ENCODE data around the gene CCL4. TPM values are rescaled to one million over a fixed set of nuclear protein-coding genes. Genes with fewer than 3 reads are reported as not detected.

Gene CCL4
- total and polyA plus RNA-seq, 8 donors = 1.6 to 10.7 (median 8.1) TPM; not detected in 2

DNA sequence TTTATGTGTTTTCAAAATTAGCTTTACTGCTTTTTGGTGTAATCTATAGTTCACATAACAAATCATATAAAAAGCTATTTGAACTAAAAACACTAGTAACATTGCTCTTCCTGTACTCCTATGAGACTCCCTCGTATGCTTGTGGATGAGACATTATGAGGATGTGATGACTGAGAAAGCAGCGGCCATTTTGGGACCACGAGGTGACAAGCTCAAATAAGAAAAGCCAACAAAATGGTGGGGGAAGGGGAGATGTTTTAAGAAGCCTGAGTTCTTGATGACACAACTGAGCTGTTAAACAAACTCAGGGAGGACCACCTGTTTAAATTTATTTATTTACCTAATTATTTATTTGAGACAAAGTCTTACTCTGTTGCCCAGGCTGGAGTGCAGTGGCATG is 35.1 kb upstream of the CCL4 start:
- Histone ChIP-seq H3K4me1 (no peaks in the 10 kb centered on the region), H3K9me3 (no peaks in the 10 kb centered on the region), H3K27ac (no peak overlapping the region), H3K4me3 (no peak overlapping the region), H3K27me3 (no peaks in the 10 kb centered on the region), H3K36me3 (no peaks in the 10 kb centered on the region)
- no peak for DNase-seq
- intact Hi-C loops (cut with DNase I; ENCODE audit: low total_unique reads) = no loop called here
- WGBS, 5 donors = 70 to 82% (median 76%) methylated on average over 3 of the region's 3 CpGs
- TF ChIP-seq CTCF (IDR thresholded peaks at IDR 0.05) (no peak), POLR2A (IDR thresholded peaks at IDR 0.05) (no peak), EP300 (IDR thresholded peaks at IDR 0.05) (no peak), POLR2AphosphoS5 (IDR thresholded peaks at IDR 0.05) (no peak)

GRCh38 chr17:36069136-36069535 is 34.5 kb upstream of the CCL4 start:
- Histone ChIP-seq H3K4me3 (no peak overlapping the region), H3K27ac (no peak overlapping the region), H3K36me3 (no peaks in the 10 kb centered on the region), H3K4me1 (no peaks in the 10 kb centered on the region), H3K9me3 (no peaks in the 10 kb centered on the region), H3K27me3 (no peaks in the 10 kb centered on the region)
- no peak for DNase-seq
- intact Hi-C loops (cut with DNase I; ENCODE audit: low total_unique reads) = no loop called here
- TF ChIP-seq POLR2A (IDR thresholded peaks at IDR 0.05) = no peak
- no peak for TF ChIP-seq POLR2AphosphoS5 (IDR thresholded peaks at IDR 0.05)
- TF ChIP-seq EP300 (IDR thresholded peaks at IDR 0.05) = no peak
- no peak for TF ChIP-seq CTCF (IDR thresholded peaks at IDR 0.05)

- intact Hi-C loops (cut with DNase I; ENCODE audit: low total_unique reads) = loop anchor here (10.0 kb wide), 1 partner anchor 96 kb away; no protein-coding TSS in a partner anchor
- H3K27me3 ChIP-seq = no peaks in the 10 kb centered on the region
- 60 to 76% (median 73%) methylated on average over 3 of the region's 3 CpGs for WGBS, 5 donors
- H3K9me3 ChIP-seq = no peaks in the 10 kb centered on the region
- no peak for DNase-seq
- TF ChIP-seq POLR2AphosphoS5 (IDR thresholded peaks at IDR 0.05) (no peak), POLR2A (IDR thresholded peaks at IDR 0.05) (no peak), EP300 (IDR thresholded peaks at IDR 0.05) (no peak)
- no peaks in the 10 kb centered on the region for H3K36me3 ChIP-seq
- no peak overlapping the region for H3K4me3 ChIP-seq
- H3K27ac ChIP-seq = no peak overlapping the region
- H3K4me1 ChIP-seq = no peaks in the 10 kb centered on the region
Measured at GRCh38 chr17:36070427-36070826, 33.2 kb upstream of the CCL4 start.

DNA sequence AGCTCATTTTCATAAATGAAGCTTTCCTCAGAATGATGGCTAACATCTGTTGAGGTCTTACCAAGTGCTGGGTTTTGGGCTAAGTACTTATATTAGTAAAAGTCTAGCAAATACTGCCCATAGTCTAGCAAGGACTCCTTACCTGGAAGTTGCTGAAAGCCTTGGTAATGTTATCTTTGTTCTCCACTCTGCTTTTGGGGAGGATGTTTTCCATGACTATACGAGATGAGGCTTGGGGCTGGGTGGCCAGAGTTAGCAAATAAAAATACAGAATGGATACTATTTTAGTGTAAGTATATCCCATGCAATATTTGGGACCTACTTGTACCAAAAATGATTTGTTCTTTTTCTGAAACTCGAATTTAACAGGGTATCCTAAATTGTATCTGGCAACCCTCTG is 31.9 kb upstream of the CCL4 start:
- TF ChIP-seq CTCF (IDR thresholded peaks at IDR 0.05) = no peak
- no peak for TF ChIP-seq POLR2A (IDR thresholded peaks at IDR 0.05)
- no peak for TF ChIP-seq POLR2AphosphoS5 (IDR thresholded peaks at IDR 0.05)
- TF ChIP-seq EP300 (IDR thresholded peaks at IDR 0.05) = no peak
- no peaks in the 10 kb centered on the region for H3K27me3 ChIP-seq
- H3K4me1 ChIP-seq = no peaks in the 10 kb centered on the region
- no peaks in the 10 kb centered on the region for H3K9me3 ChIP-seq
- no peak overlapping the region for H3K27ac ChIP-seq
- H3K4me3 ChIP-seq = no peak overlapping the region
- no peak for DNase-seq
- 53 to 79% (median 64%) methylated on average over 2 of the region's 2 CpGs for WGBS, 5 donors
- no peaks in the 10 kb centered on the region for H3K36me3 ChIP-seq
- intact Hi-C loops (cut with DNase I; ENCODE audit: low total_unique reads) = loop anchor here (10.0 kb wide), 1 partner anchor 97 kb away; no protein-coding TSS in a partner anchor

GRCh38 chr17:36072431-36073121 is 31.1 kb upstream of the CCL4 start:
- TF ChIP-seq POLR2A (IDR thresholded peaks at IDR 0.05) = no peak
- TF ChIP-seq CTCF (IDR thresholded peaks at IDR 0.05) = peak in 5 of 7 experiments; percentile 21 to 79 (median 58)
- peak; percentile 62 to 73 for DNase-seq
- Histone ChIP-seq H3K36me3 (no peaks in the 10 kb centered on the region), H3K27ac (no peak overlapping the region), H3K9me3 (peaks cover 0 to 6% (median 4%) of the 10 kb centered on the region in 4 donors), H3K27me3 (no peaks in the 10 kb centered on the region), H3K4me3 (no peak overlapping the region), H3K4me1 (no peaks in the 10 kb centered on the region)
- intact Hi-C loops (cut with DNase I; ENCODE audit: low total_unique reads) = loop anchor here (10.0 kb wide), 1 partner anchor 98 kb away; no protein-coding TSS in a partner anchor
- 31 to 35% (median 32%) methylated on average over 12 of the region's 12 CpGs for WGBS, 5 donors
